Thoracic aorta (tissue), 2 donors: ENCODE data around the gene PRKCB. TPM values are rescaled to one million over a fixed set of nuclear protein-coding genes. Genes with fewer than 3 reads are reported as not detected.

Experiments
- ATAC-seq: fragments of 150-250 bp; one replicate; pipeline ENCODE4 v1.8.0; 2017; ENCODE audit warnings: low read depth; ENCODE audit not compliant: insufficient number of reproducible peaks, low FRiP score
- DNase-seq: peaks from one replicate; pipeline ENCODE4 v3.0.0-alpha.2; 2020; ENCODE audit warnings: low spot score
- H3K27ac ChIP-seq, 2 donors: fragments of 200-600 bp; sonication (generic); 1 replicate in 1 of 2; 2 replicates in 1 of 2; pipeline ENCODE4 v1.5.1; 2016; ENCODE audit warnings: mild to moderate bottlenecking in 2 of 2, moderate library complexity in 2 of 2
- H3K27me3 ChIP-seq: fragments of 200-600 bp; sonication (generic); replicated peaks from 2 replicates; pipeline ENCODE4 v1.6.0; 2016; ENCODE audit warnings: mild to moderate bottlenecking; ENCODE audit not compliant: insufficient read depth
- H3K36me3 ChIP-seq: fragments of 200-600 bp; sonication (generic); one replicate; pipeline ENCODE4 v1.5.1; 2016
- H3K4me1 ChIP-seq, 2 donors: fragments of 200-600 bp; sonication (generic); 1 replicate in 1 of 2; 2 replicates in 1 of 2; pipeline versions ENCODE4 v1.5.1 to v1.6.0; 2016; ENCODE audit warnings: low read depth in 2 of 2, mild to moderate bottlenecking in 1 of 2; ENCODE audit not compliant: control insufficient read depth in 1 of 2
- H3K4me3 ChIP-seq: fragments of 200-600 bp; sonication (generic); 2 replicates; pipeline ENCODE4 v1.5.1; 2016; ENCODE audit warnings: mild to moderate bottlenecking
- H3K9me3 ChIP-seq: fragments of 200-600 bp; sonication (generic); 2 replicates; pipeline ENCODE4 v1.5.1; 2016
- total RNA-seq, 2 donors: library from RNA; depleted of rRNA; stranded (reverse); fragments of >200 nt; gene quantifications; one replicate each; pipeline versions ENCODE4 v1.1.0 to v1.2.3, GENCODE V29; 2016
- TF ChIP-seq, protein P1 (sequence below): fragments of 200-600 bp; sonication (generic); IDR thresholded peaks from one replicate; pipeline ENCODE4 v1.5.1; 2019; ENCODE audit warnings: antibody characterized with exemption

The PRKCB gene
- total RNA-seq, 2 donors from 2014 or later = 3.4 to 7.5 TPM

DNA sequence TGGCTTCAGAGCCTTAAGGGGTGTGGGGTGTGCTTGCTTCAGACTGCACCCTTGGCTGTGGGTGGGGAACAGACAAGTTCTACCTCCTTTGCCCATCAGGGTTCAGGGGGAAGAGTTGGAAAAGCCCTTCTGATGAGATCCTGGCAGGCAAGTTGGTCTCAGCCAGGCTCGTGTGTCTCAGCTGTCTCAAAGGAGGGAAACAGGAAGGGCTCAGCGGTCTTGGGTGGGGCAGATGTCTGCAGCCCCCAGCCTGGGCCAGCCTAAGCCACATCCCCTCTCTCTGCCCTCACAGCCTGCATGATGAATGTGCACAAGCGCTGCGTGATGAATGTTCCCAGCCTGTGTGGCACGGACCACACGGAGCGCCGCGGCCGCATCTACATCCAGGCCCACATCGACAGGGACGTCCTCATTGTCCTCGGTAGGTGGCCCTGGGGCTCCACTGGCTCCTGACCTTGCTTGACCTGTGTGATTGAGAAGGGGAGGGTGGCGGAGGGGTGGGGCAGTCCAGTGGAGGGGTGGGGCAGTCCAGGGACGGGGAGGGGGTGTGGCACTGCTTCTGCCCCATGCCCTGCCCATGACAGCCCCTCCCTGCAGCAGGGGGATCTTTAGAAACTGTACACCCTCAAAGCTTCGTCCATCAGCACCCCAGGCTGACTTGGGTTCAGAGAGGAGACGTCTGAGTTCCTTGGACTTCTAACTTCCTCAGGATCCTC is 199.5 kb downstream of the PRKCB start:
- ATAC-seq (no peak), DNase-seq (no peak)
- no peaks in the 10 kb centered on the region for H3K9me3 ChIP-seq
- no peak overlapping the region for H3K4me3 ChIP-seq
- H3K36me3 ChIP-seq = no peaks in the 10 kb centered on the region
- no peak overlapping the region for H3K27ac ChIP-seq
- TF ChIP-seq, protein P1, sequence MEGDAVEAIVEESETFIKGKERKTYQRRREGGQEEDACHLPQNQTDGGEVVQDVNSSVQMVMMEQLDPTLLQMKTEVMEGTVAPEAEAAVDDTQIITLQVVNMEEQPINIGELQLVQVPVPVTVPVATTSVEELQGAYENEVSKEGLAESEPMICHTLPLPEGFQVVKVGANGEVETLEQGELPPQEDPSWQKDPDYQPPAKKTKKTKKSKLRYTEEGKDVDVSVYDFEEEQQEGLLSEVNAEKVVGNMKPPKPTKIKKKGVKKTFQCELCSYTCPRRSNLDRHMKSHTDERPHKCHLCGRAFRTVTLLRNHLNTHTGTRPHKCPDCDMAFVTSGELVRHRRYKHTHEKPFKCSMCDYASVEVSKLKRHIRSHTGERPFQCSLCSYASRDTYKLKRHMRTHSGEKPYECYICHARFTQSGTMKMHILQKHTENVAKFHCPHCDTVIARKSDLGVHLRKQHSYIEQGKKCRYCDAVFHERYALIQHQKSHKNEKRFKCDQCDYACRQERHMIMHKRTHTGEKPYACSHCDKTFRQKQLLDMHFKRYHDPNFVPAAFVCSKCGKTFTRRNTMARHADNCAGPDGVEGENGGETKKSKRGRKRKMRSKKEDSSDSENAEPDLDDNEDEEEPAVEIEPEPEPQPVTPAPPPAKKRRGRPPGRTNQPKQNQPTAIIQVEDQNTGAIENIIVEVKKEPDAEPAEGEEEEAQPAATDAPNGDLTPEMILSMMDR = no peak
- no peaks in the 10 kb centered on the region for H3K4me1 ChIP-seq
- H3K27me3 ChIP-seq = no peaks in the 10 kb centered on the region

DNA sequence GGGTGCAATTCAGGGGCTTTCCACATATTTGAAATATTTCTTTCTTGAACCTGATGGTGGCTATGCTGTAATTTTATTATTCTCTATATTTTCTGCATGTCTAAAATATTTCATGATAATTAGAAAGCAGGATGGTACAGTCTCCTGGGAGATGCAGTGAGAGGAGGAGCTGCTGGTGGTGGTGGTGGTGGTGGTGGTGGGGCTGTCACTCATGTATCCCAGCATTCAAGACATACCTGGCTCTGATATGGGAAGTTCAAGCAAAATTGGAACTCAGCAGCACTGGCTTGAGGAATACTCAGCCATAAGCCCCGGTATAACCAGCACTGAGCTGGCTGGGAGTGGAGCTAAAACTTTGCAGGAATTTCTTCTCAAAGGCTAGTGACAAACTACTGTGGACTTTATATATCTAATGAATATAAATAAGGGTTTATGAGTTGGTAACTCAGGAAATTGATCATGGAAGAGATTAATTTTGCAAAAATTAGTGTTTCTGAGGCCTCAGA is 200.3 kb downstream of the PRKCB start:
- TF ChIP-seq, protein P1 = no peak

DNA sequence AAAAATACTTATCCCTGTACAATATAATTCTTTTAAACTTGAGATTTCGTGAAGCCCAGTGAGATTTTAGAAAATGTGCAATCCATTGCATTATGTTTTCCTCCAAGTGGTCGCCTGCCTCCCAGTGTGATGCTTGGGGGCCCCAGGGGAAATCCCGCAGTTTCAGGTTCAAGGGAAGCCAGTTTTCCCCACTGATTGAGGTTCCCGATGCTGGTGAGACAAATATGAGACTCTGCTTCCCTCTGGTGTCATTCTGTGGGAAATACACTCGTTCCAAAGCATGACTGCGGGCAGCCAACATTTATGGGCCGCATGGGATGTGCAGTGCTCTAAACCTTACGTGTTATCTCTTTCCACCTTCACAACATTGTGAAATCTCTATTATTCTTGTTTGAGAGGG is 200.8 kb downstream of the PRKCB start:
- ATAC-seq (no peak), DNase-seq (no peak)
- Histone ChIP-seq H3K27ac (no peak overlapping the region), H3K36me3 (no peaks in the 10 kb centered on the region), H3K4me1 (no peaks in the 10 kb centered on the region), H3K9me3 (no peaks in the 10 kb centered on the region), H3K27me3 (no peaks in the 10 kb centered on the region), H3K4me3 (no peak overlapping the region)
- TF ChIP-seq, protein P1 = peak; percentile 52

More for the DNA sequence above, 200.3 kb downstream of the PRKCB start:
- Histone ChIP-seq H3K4me3 (no peak overlapping the region), H3K9me3 (no peaks in the 10 kb centered on the region), H3K36me3 (no peaks in the 10 kb centered on the region), H3K4me1 (no peaks in the 10 kb centered on the region), H3K27ac (no peak overlapping the region), H3K27me3 (no peaks in the 10 kb centered on the region)
- ATAC-seq = no peak
- DNase-seq = no peak

DNA sequence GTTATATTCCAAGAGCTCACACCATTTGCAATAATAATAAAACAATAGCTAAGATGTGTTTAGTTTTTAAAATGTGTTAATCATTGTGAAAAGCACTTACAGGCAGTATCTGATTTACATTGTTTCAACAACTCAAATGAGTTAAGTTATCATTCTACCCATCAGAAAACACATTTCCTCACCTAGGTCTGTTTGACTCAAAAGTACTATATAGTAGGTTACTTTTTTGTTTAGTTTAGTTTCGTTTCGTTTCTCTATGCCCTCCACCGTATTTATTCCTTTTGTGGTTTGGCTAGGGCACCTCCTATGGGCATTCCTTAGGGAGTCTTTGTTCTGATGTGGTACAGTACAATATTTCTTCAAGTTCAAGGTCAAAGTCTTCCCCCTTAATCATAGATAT is 201.6 kb downstream of the PRKCB start:
- no peak overlapping the region for H3K4me3 ChIP-seq
- no peaks in the 10 kb centered on the region for H3K4me1 ChIP-seq
- H3K27ac ChIP-seq = no peak overlapping the region
- no peaks in the 10 kb centered on the region for H3K36me3 ChIP-seq
- ATAC-seq (no peak), DNase-seq (no peak)
- H3K27me3 ChIP-seq = no peaks in the 10 kb centered on the region
- TF ChIP-seq, protein P1 = no peak
- H3K9me3 ChIP-seq = no peaks in the 10 kb centered on the region

DNA sequence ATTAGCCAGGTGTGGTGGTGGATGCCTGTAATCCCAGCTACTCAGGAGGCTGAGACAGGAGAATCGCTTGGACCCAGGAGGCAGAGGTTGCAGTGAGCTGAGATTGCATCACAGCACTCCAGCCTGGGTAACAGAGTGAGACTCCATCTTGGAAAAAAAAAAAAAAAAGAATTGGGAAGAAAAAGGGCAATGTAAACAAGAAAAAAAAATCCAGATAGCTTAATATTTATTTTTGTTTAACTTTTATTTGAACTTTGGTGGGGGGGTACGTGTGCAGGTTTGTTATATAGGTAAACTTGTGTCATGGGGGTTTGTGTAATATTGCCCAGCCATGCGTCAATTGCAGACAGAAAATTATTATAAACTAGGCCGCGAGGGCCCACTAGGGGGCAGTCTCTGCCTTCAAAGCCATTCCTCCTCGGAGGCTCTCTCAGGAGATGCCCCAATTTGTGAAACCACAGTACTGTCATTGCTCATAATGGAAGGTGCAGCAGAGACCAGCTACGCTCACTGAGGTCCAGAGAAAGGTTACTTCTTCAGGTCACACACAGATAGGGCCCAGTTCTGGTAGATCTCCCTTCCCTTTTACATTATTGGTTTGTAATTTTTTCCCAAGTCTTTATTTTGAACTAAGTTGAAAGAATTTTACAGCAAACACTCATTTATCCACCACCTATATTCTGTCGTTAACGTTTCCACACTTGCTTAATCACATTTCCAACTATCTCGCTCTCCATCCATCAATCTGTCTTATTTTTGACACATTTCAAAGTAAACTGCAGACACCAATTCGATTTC is 206.2 kb downstream of the PRKCB start:
- no peaks in the 10 kb centered on the region for H3K27me3 ChIP-seq
- no peak overlapping the region for H3K4me3 ChIP-seq
- H3K36me3 ChIP-seq = no peaks in the 10 kb centered on the region
- no peak overlapping the region for H3K27ac ChIP-seq
- TF ChIP-seq, protein P1 = peak; percentile 51
- DNase-seq (no peak), ATAC-seq (no peak)
- no peaks in the 10 kb centered on the region for H3K9me3 ChIP-seq
- H3K4me1 ChIP-seq = no peaks in the 10 kb centered on the region
